Superior temporal gyrus (tissue), 1 donor: ENCODE results near the gene POLD1.

Experiments
- DNase-seq: peaks from one replicate; pipeline ENCODE4 v3.0.0-alpha.2; 2016; ENCODE audit errors: extremely low spot score

The POLD1 gene

GRCh38 chr19:50418176-50419021, 34.3 kb downstream of the POLD1 start, which contains the start of gene SPIB:
Gene SPIB, plus strand, starts transcription at chr19:50418938. Its CDS starts 25 bp downstream, at chr19:50418963.
- DNase-seq = no peak

DNA sequence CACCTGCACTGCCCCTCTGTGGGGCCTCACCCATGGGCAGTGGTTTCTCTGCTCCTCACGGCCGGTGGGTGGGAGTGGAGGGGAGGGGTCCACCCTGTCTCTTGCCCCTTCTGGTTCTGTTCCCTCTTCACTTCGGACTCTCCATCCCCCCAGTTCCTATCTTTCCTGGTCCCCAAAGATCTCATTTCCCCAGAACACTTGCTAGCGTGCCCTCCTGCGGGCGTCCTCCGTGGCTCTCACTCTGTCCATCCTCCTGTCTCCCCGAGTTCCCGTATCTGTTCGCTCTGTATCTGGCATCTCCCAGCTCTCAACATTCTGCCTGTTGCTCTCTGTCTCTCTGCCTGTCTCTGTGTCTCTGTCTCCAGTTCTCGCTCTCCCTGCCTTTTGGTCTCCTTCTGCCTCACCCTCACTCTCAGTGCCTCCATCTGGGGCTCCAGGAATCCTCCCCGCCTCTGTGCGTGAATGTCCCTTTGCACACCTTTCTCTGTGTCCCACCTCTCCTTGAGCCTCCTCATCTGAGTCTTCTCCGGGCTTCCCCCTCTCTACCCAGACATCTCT, 35.0 kb downstream of the POLD1 start:
- no peak for DNase-seq

DNA sequence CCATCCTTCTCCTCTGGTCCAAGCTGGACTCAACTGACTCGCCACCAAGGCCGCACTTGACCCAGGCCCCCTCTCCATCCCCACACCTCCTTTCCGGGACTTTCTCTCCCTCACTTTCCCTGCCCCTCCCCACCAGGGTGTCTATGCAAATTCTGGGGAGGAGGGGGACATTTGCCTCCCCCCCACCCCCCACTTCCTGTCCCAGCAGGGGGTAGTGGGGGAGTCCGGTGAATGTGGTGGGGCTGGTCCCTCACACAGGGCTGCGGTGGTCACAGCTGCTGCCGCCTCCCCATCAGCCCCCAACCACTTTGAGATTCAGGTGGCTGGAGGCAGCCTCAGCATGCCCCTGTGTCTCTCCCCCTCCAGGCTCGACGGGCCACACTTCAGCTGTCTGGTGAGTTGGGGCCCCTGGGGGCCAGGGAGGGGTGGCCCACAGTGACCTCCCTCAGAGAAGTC, 35.5 kb downstream of the POLD1 start:
- DNase-seq = no peak

DNA sequence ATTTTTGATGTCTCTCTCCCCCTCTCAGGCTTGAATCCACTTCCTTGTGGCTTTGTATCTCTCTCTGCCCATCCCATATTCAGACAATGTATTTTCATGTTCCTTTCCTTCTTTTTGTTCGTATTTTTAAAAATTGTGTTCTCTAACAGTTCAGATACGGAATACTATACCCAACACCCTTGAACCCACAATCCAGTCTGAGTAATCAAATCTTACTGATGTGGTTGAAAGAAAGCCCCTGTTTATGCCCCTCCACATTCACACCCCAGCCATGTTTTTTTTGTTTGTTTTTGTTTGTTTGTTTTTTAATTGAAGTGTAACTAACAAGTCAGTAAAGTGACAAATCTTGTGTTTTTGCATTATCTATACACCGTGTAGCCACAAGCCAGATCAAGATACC, 36.0 kb downstream of the POLD1 start:
- DNase-seq = no peak

- no peak for DNase-seq
Observed at GRCh38 chr19:50420808-50421207, 36.7 kb downstream of the POLD1 start.

DNA sequence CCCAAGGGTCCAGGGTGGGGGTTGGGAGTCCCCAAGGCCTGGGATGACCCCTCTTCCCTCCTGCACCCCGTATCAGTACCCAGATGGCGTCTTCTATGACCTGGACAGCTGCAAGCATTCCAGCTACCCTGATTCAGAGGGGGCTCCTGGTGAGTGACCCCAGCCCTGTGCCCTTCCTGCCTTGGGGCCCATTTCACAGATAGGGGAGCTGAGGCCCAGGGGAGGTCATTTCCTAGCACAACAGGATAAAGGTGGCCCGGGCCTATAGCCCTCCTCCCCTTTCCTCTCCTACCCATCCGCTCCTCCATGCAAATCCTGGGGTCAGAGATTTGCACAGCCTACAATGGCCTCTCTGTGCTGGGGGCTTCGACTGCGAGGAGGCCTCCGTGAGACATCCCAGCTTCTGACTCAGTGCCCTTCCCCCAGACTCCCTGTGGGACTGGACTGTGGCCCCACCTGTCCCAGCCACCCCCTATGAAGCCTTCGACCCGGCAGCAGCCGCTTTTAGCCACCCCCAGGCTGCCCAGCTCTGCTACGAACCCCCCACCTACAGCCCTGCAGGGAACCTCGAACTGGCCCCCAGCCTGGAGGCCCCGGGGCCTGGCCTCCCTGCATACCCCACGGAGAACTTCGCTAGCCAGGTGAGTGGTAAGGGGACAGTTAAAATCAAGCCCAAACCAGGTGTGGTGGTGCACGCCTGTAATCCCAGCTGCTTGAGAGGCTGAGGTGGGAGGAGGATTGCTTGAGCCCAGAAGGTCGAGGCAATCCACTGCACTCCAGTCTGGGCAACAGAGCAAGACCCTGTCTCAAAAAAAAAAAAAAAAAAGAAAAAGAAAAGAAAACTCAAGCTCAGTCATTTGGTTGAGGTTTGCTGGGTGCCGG, 38.5 kb downstream of the POLD1 start:
- DNase-seq = no peak

- no peak for DNase-seq
Observed at GRCh38 chr19:50423279-50424113, 39.3 kb downstream of the POLD1 start.

DNA sequence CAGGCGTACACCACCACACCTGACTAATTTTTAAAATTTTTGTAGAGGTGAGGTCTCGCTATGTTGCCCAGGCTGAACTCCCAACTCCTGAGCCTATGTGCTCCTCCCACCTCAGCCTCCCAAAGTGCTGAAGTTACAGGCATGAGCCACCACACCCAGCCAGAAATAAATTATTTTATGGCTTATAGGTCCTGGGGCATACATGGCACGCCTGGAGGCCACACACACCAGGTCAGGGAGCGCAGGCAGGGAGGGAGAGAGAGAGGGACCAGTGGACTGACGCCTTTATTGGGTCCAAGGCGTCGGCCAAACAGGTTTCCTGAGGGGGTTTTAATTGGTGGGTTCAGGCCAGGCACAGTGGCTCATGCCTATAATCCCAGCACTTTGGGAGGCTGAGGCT, 41.4 kb downstream of the POLD1 start:
- no peak for DNase-seq

DNA sequence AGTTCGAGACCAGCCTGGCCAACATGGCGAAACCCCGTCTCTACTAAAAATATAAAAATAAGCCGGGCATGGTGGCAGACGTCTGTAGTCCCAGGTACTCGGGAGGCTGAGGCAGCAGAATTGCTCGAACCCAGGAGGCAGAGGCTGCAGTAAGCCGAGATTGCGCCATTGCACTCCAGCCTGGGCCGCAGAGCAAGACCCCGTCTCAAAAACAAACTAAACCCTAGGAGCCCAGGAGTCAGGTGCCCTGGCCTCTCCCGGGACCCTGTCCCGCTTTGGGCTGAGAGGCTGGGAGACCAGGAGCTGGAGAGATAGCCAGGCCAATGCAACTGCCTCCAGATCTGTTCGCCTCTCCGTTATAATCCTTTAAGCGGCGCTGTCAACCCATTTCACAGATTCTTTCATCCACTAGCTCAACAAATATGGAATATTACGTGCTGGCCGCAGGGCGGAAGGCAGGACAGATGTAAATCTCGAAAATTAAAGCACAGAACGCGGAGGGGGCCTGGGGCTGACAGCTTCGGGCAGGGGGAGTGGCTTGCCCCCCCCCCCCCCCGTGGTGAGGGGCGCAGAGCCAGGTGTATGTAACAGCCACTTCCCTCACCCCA, 43.3 kb downstream of the POLD1 start:
- no peak for DNase-seq

DNA sequence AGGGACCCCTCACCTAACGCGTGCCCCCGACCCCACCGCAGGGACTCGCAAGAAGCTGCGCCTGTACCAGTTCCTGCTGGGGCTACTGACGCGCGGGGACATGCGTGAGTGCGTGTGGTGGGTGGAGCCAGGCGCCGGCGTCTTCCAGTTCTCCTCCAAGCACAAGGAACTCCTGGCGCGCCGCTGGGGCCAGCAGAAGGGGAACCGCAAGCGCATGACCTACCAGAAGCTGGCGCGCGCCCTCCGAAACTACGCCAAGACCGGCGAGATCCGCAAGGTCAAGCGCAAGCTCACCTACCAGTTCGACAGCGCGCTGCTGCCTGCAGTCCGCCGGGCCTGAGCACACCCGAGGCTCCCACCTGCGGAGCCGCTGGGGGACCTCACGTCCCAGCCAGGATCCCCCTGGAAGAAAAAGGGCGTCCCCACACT, 43.9 kb downstream of the POLD1 start:
- DNase-seq = peak; percentile 55

DNA sequence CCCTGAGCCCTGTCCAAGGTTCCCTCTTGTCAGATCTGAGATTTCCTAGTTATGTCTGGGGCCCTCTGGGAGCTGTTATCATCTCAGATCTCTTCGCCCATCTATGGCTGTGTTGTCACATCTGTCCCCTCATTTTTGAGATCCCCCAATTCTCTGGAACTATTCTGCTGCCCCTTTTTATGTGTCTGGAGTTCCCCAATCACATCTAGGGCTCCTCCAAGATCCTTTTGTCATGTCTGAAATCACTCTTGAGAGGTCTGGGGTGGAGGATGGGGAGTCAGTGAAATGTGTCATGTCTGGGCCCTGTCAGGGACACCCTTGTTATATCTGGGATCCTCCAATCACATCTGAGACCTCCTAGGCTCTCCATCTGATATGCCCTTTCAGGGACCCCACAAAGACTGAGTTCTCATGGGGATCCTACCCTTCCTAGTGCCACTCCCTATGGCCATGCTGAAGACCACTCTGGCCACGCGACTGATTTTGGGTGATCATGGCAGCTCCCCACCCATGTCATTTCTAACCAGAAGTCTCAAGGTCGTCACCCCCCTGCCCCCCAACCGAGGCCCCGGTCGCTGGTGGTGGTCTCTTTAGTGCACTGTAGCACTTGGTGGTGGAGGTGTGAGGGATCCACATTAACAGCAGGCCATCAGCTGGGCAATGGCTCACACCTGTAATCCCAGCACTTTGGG, 44.8 kb downstream of the POLD1 start:
- DNase-seq = no peak

DNA sequence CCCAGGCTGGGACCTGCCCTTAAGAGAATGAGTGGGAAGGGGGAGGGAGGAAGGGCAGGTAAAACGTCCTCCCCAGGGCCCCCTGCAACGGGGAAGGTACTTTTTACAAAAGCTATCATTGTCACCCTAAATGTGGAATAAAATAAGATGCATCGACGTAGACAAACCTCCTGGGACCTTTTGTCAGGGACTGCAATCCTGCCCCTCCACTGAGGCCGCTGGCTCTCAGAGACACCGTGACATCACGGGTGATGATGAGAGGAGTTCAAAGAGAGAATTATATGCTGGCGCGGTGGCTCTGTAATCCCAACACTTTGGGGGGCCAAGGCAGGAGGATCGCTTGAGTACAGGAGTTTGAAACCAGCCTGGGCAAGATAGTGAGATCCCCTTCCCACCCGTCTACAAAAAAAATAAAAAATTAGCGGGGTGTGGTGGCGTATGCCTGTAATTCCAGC, 46.8 kb downstream of the POLD1 start:
- no peak for DNase-seq

DNA sequence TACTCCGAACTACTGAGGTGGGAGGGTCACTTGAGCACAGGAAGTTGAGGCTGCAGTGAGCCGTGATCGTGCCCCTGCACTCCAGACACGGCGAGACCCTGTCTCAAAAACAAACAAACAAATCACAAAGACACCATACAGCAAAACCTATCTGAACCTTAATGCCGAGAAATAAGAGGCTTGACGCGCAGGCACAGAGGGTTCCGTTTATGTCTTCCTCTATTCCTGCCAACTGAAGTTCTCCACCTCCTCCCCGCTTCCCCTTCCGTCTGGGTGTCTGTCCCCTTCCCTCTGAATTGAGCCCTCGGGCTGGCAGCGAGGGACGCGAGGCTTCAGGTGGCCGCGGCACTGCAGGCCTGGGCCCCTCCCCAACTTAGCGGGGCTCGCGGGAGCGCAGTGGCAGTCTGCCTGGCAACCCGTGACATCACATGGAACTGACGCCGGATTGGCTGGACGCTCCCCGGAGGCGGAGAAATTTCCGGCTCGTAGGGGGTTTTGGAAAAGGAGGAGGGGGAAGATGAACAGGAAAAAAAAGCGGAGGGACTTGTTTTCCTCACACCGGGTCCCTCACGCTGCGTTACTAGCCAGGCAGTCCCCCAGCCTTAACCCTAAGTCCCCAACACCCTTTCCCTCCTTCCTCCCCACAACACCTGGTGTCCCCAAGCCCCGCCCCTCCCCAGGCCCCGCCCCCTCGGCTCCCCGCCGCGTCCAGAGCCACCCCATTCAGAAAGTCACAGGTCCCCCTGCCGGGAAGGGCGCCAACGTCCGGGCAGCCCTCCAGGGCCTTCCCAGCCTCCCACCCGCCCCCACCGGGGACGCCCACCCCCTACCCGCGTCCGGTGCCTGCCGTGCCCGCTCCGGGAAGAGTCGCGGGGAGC, 47.4 kb downstream of the POLD1 start:
- DNase-seq = peak; percentile 88

- no peak for DNase-seq
Observed at GRCh38 chr19:50432221-50433028, 48.3 kb downstream of the POLD1 start, which contains the start of gene MYBPC2. Gene MYBPC2, plus strand, starts transcription at chr19:50432892. Its CDS starts 62 bp downstream, at chr19:50432954.

GRCh38 chr19:50433201-50434180, 49.3 kb downstream of the POLD1 start:
- DNase-seq = no peak

- no peak for DNase-seq
Observed at GRCh38 chr19:50434525-50434924, 50.4 kb downstream of the POLD1 start.

DNA sequence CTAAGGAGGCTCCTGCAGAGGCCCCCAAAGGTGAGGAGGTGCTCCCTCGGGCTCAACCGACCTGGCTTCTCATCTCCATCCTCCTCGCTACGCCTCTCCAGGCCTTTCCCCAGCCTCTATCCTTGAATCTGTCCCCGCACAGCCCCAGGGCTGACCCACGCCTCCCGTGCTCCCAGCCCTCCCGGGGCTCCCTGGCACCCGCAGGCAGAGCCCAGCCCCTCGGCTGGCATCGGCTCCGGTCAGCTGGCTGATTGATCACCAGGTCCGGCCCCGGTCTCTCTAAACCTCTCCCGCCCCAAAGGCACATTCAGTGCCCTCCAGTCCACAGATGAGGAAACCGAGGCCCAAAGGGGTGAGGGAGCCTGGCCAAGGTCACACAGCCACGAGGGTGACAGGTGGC, 51.1 kb downstream of the POLD1 start:
- DNase-seq = no peak
